C1 segment of cervical spinal cord (tissue), 14 donors: ENCODE results near the gene CHST4.
"Not testable (repeated sequence)": the region's sequence is repeated elsewhere in the genome, so short reads cannot be mapped to it uniquely, and the experiment has no call there.

Experiments used
- DNase-seq, 14 donors: peaks; one replicate each; lab custom pipeline; 2025; lab: John Stamatoyannopoulos, UW

CHST4 gene

GRCh38 chr16:71569621-71570020 is 43.4 kb downstream of the CHST4 start:
- DNase-seq: no peak

GRCh38 chr16:71570144-71570543 is 43.9 kb downstream of the CHST4 start:
- no peak for DNase-seq

GRCh38 chr16:71572497-71573116 is 46.4 kb downstream of the CHST4 start:
- no peak for DNase-seq

GRCh38 chr16:71573387-71574094 is 47.3 kb downstream of the CHST4 start:
- DNase-seq: no peak

GRCh38 chr16:71574702-71575101 is 48.5 kb downstream of the CHST4 start:
- no peak for DNase-seq

- DNase-seq: no peak
These were observed 50.7 kb downstream of the CHST4 start, which contains the start of gene TAT for GRCh38 chr16:71576971-71577370. Gene TAT, minus strand, starts transcription at chr16:71577092. Its CDS starts 677 bp downstream, at chr16:71576415.

GRCh38 chr16:71582553-71582848 is 56.3 kb downstream of the CHST4 start:
- not testable (repeated sequence) for DNase-seq

GRCh38 chr16:71584543-71585317 is 58.5 kb downstream of the CHST4 start:
- DNase-seq: no peak

- no peak for DNase-seq
These were observed 59.1 kb downstream of the CHST4 start for GRCh38 chr16:71585318-71585703.
